DOHH2 (cell line): ENCODE results near the gene SLC34A1.

Experiments used
- EZH2phosphoT487 ChIP-seq: fragments of 200-600 bp; sonication (generic); IDR thresholded peaks from 2 replicates; pipeline ENCODE4 v1.6.1; 2017; ENCODE audit warnings: borderline replicate concordance, mild to moderate bottlenecking, antibody characterized with exemption, low read length, moderate library complexity, mixed read lengths
- TF ChIP-seq, protein P1 (sequence below): fragments of 200-600 bp; sonication (generic); IDR thresholded peaks from one replicate; pipeline ENCODE4 v1.5.1; 2014; ENCODE audit warnings: antibody characterized with exemption, mild to moderate bottlenecking, low read depth, low read length; ENCODE audit not compliant: poor library complexity, severe bottlenecking

DNA sequence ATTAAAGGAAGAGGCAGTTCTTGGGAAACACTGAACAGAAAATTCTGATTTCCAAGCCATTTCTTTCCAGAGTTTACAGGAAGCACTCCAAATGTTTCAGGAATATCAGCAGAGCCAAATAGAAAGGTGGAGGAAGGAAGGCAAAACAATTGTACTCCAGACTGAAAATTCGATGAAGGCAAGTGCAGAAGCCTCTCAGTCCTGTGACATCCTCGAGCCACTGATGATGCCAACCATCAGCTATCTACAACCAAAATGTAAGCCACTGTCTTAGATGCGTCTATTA lies 34.9 kb upstream of the SLC34A1 start:
- TF ChIP-seq, protein P1, sequence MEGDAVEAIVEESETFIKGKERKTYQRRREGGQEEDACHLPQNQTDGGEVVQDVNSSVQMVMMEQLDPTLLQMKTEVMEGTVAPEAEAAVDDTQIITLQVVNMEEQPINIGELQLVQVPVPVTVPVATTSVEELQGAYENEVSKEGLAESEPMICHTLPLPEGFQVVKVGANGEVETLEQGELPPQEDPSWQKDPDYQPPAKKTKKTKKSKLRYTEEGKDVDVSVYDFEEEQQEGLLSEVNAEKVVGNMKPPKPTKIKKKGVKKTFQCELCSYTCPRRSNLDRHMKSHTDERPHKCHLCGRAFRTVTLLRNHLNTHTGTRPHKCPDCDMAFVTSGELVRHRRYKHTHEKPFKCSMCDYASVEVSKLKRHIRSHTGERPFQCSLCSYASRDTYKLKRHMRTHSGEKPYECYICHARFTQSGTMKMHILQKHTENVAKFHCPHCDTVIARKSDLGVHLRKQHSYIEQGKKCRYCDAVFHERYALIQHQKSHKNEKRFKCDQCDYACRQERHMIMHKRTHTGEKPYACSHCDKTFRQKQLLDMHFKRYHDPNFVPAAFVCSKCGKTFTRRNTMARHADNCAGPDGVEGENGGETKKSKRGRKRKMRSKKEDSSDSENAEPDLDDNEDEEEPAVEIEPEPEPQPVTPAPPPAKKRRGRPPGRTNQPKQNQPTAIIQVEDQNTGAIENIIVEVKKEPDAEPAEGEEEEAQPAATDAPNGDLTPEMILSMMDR: no peak
- no peak for TF ChIP-seq EZH2phosphoT487
